NCI-H2171 (cell line): ENCODE measurements around the gene PYHIN1.
A peak's percentile ranks its signal among the peaks of the same experiment; 100 is the strongest.
"Not testable (repeated sequence)": the region's sequence is repeated elsewhere in the genome, so short reads cannot be mapped to it uniquely, and the experiment has no call there.

Experiments
- DNase-seq: peaks from one replicate; lab custom pipeline; 2025; lab: John Stamatoyannopoulos, UW

The PYHIN1 gene

GRCh38 chr1:158983235-158983634 is 51.9 kb downstream of the PYHIN1 start:
- no peak for DNase-seq

DNA sequence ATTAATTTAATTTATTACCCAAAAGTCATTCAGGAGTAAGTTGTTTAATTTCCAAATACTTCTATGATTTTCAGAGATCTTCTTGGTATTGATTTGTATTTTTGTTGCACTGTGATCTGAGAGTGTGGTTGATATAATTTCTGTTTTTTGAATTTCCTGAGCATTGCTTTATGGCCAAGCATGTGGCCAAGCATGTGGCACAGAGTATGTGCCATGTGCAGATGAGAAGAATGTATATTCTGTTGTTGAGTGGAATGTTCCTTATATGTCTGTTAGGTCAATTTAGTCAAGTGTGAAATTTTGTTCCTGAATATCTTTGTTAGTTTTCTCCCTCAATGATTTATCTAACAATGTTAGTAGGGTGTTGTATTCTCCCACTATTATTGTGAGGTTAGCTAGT is 53.0 kb downstream of the PYHIN1 start:
- no peak for DNase-seq

DNA sequence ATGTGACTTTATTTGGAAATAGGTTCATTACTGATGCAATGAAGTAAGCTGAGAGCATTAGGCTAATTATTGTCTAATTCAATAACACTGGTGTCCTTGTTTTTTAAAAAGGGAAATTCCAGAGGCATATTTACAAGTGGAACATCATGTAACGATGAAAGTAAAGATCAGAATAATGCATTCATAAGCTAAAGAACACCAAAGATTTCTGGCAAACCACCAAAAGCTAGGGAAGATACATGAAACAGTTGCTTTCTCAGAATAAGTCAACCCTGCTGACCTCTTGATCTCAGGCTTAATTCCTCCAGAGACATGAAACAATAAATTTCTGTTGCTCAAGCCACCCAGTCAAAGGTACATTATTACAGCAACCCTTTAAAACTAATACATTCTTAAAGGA is 58.1 kb downstream of the PYHIN1 start:
- no peak for DNase-seq

DNA sequence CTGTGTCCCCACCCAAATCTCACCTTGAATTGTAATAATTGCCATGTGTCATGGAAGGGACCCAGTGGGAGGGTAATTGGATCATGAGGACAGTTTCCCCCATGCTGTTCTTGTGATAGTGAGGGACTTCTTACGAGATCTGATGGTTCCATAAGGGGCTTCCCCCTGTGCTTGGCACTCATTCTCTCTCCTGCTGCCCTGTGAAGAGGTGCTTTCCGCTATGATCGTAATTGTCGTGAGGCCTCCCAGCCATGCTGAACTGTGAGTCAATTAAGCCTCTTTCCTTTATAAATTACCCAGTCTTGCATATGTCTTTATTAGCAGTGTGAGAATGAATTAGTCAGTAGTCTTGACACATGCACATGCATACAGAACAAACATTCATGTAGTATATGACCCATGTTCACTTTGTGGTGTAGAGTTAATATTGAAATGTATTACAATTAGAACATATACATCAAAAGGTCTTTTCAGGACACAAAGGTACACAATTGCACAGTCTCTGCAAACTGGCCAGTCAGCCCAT is 61.5 kb downstream of the PYHIN1 start:
- DNase-seq, result no peak

DNA sequence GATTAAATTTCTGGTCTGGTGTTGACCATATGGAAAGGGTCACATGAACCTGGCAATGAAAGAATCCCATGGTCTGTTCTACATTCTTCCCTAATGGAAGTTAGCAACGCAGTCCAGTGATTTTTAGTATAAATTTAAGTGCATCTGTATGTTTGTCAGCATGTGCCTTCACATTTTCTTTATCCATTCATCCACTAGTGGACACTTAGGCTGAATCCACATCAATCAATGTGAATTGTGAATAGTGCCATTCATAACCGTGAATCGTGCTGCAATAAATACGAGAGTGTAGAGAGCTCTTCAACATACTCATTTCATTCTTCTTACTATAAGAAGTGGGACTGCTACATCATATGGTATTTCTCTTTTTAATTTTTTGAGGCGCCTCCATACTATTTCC is 65.6 kb downstream of the PYHIN1 start:
- DNase-seq, result no peak

- no peak for DNase-seq
These were observed 66.9 kb downstream of the PYHIN1 start for GRCh38 chr1:158998037-158998780.

GRCh38 chr1:158998781-158999161 is 67.4 kb downstream of the PYHIN1 start:
- DNase-seq, result peak; percentile 18

DNA sequence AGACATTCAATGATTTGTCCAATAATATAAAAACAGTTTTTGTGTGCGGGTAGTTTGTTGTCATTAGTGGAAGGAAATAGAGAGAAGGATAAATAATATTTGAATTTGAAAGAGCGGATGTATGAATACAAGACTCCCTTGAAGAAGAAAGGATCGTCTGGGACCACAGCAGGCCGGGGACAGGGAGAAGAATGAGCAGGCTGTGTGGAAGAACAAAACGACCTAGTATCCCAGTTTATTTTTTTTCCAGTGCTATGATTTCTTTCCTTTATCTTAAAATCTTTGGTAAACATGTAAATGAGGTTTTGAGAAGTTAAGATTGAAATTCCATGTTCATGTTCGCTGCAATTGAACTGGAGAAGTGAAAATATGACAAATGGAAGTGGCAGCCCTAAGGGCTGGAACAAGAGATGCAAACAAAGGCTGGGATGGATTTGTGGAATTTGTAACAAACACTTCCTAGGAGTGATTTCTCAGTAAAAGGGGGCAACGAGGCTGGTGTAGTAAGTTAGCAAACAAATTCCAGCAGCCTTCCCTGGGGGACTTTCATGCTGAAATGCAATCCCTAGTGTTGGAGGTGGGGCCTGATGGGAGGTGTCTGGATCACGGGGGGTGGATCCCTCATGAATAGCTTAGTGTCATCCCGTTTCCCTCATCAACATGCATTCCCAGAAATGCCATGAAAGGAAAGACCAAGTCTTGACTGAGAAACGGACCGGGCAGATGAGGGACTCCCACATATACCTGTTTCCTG is 68.1 kb downstream of the PYHIN1 start:
- DNase-seq, result no peak

GRCh38 chr1:159000070-159000409 is 68.7 kb downstream of the PYHIN1 start:
- no peak for DNase-seq

GRCh38 chr1:159000625-159001024 is 69.3 kb downstream of the PYHIN1 start:
- no peak for DNase-seq

GRCh38 chr1:159005161-159005560 is 73.8 kb downstream of the PYHIN1 start:
- DNase-seq, result no peak

DNA sequence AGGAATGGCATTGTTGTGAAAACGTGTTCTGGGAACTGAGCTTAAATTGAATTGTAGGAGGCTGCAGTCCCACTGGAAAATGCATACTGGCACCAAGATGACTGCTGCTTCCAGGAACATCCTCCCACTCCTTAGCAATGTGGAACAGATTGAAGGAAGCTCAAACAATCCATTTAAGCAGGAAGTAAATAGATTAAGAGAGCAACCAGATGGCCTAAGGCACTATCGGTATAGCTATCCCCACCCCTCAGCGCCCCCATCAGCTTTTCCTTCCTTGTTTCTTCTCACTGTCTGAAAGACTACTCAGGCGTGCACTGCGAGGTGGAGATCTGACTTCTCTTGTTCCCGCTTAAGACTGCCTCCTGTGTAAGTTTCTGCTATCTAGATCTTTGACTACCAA is 74.3 kb downstream of the PYHIN1 start:
- no peak for DNase-seq

- DNase-seq, result not testable (repeated sequence)
These were observed 75.0 kb downstream of the PYHIN1 start for GRCh38 chr1:159006210-159006807.

- DNase-seq, result no peak
These were observed 76.4 kb downstream of the PYHIN1 start for GRCh38 chr1:159007726-159008125.

- no peak for DNase-seq
These were observed 77.4 kb downstream of the PYHIN1 start for GRCh38 chr1:159008744-159009188.

GRCh38 chr1:159009287-159009686 is 77.9 kb downstream of the PYHIN1 start:
- no peak for DNase-seq

DNA sequence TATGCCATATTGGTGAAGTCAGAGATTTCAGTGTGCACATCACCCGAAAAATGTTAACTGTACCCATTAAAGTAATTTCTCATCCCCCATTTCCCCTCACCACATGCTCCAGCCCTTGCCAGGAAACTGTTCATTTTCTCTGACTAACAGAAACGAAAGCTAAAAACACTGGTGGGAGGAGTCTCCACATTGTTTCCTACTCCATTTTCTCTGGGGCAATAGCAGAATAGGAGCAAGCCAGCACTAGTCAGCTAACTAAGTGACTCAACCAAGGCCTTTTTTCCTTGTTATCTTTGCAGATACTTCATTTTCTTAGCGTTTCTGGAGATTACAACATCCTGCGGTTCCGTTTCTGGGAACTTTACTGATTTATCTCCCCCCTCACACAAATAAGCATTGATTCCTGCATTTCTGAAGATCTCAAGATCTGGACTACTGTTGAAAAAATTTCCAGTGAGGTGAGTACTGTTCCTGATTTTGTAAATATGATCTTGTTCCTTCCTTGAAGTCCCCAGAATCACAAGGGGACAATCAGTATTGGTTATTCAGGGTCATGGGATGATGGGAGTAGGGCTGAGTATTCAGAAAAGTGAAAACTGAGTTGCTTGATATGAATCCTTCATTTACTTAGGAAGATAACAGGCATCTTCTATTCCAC is 78.5 kb downstream of the PYHIN1 start, which contains the start of gene IFI16:
TSS of gene IFI16 (plus strand) at position 204 of the 658 bp plus-strand sequence. CDS start 4,774 bp downstream, outside the sequence.
- no peak for DNase-seq

- DNase-seq, result no peak
These were observed 79.0 kb downstream of the PYHIN1 start for GRCh38 chr1:159010391-159010790.

DNA sequence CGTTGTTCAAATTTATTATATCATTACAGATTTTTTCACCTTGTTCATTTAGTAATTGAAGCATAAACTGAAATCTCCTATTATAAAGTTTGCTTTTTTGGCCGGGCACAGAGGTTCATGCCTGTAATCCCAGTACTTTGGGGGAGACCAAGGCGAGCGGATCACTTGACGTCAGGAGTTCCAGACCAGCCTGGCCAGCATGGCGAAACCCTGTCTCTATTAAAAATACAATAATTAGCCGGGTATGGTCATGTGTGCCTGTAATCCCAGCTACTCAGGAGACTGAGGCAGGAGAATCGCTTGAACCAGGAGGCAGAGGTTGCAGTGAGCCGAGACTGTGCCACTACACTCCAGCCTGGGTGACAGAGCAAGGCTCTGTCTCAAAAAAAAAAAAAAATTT is 79.6 kb downstream of the PYHIN1 start:
- not testable (repeated sequence) for DNase-seq

GRCh38 chr1:159011751-159012150 is 80.4 kb downstream of the PYHIN1 start:
- no peak for DNase-seq

GRCh38 chr1:159012495-159012894 is 81.1 kb downstream of the PYHIN1 start:
- no peak for DNase-seq

DNA sequence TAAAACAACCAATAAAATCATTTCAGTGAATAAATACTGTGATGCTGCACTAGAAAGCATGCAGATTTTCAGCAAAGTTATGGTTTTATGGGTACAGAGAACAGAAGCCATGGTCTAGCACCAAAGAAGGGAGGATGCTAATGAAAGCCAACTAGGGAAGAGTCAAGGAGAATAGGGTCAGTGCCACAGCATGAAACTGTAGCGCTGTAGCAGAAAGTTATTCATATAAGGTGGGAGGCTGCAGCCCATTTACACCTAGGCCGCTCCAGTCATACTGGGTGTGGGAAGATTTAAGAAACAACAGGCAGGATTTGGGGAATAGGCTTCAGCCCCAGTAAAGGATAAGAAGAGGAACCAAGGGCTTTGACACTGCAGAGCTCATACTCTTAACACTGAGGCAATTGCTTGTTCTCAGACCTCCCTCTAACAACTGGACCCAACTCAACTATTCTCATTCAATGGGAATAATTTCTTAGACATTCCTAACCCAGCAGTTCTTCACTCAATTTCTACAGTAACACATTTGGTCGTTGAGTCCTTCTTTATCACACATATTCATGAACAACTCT is 82.7 kb downstream of the PYHIN1 start:
- DNase-seq, result no peak
